Measurements from ENCODE around the gene PTPRA. TPM values are rescaled to one million over a fixed set of nuclear protein-coding genes. Genes with fewer than 3 reads are reported as not detected.

The PTPRA gene
- total and polyA plus RNA-seq, 8 donors, result 6.8 to 29.1 (median 18.2) TPM

DNA sequence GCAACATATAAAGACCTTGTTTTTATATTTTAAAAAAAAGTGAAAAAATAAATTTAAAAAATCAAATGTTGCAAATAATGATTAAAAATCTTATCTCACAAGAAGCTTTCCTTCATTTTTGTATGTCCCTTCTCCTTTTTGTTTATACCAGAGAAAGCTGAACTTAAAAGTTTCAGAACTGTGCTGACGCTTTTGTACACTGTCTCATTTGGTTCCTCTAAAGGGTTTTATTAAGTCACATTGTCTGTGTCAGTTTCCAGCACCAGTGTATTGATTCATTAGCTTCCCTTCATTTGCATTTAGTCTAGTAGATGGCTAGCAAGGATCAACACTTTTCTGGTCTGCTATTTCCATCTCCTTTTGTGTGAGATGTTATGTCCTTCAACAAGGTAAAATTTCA lies 39.5 kb upstream of the PTPRA start:
- 71 to 82% methylated on average over 1 of the region's 1 CpG for WGBS, 2 donors
- no peaks in the 10 kb centered on the region for H3K36me3 ChIP-seq

DNA sequence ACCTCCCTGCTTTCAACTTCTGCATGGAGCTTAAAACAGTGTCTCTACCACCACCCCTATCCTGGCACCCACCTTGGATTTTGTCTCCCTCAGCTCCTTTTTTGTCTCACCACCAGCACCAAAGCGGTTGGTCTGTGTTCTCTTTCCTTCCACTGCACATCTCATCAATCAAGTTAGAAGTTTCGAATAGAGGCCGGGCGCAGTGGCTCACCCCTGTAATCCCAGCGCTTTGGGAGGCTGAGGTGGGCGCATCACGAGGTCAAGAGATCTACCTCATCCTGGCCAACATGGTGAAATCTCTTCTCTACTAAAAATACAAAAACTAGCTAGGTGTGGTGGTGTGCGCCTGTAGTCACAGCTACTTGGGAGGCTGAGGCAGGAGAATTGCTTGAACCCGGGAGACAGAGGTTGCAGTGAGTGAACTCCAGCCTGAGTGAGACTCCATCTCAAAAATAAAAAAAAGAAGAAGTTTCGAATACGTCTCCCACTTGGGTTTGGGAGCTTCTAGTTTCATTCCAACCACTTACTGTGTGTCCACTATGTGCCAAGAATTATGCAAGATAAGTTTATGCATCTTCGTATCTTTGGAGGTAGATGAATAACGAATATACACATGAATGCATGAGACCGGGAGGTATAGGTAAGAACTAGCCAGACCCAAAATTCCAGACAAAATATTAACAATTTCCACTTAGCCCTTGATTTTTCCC lies 38.7 kb upstream of the PTPRA start:
- intact Hi-C loops (cut with DNase I), result no loop called here
- ATAC-seq, result no peak
- 87 to 94% methylated on average over 14 of the region's 14 CpGs for WGBS, 2 donors
- TF ChIP-seq, protein P1, sequence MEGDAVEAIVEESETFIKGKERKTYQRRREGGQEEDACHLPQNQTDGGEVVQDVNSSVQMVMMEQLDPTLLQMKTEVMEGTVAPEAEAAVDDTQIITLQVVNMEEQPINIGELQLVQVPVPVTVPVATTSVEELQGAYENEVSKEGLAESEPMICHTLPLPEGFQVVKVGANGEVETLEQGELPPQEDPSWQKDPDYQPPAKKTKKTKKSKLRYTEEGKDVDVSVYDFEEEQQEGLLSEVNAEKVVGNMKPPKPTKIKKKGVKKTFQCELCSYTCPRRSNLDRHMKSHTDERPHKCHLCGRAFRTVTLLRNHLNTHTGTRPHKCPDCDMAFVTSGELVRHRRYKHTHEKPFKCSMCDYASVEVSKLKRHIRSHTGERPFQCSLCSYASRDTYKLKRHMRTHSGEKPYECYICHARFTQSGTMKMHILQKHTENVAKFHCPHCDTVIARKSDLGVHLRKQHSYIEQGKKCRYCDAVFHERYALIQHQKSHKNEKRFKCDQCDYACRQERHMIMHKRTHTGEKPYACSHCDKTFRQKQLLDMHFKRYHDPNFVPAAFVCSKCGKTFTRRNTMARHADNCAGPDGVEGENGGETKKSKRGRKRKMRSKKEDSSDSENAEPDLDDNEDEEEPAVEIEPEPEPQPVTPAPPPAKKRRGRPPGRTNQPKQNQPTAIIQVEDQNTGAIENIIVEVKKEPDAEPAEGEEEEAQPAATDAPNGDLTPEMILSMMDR (IDR thresholded peaks at IDR 0.05), result no peak
- no peak overlapping the region for H3K4me3 ChIP-seq
- H3K36me3 ChIP-seq, result no peaks in the 10 kb centered on the region
- DNase-seq, result no peak
- no peaks in the 10 kb centered on the region for H3K27me3 ChIP-seq
- no peak overlapping the region for H3K27ac ChIP-seq
- FAIRE-seq, result no peak
- H3K9me3 ChIP-seq, result no peaks in the 10 kb centered on the region
- peaks cover 0 to under 1% (median 0%) of the 10 kb centered on the region in 3 donors for H3K4me1 ChIP-seq

More for the DNA sequence above, 39.5 kb upstream of the PTPRA start:
- intact Hi-C loops (cut with DNase I), result no loop called here
- Histone ChIP-seq H3K4me1 (no peaks in the 10 kb centered on the region), H3K4me3 (no peak overlapping the region), H3K27ac (no peak overlapping the region), H3K9me3 (no peaks in the 10 kb centered on the region), H3K27me3 (no peaks in the 10 kb centered on the region)
- DNase-seq (no peak), FAIRE-seq (no peak), ATAC-seq (no peak)
- TF ChIP-seq, protein P1 (IDR thresholded peaks at IDR 0.05), result no peak

DNA sequence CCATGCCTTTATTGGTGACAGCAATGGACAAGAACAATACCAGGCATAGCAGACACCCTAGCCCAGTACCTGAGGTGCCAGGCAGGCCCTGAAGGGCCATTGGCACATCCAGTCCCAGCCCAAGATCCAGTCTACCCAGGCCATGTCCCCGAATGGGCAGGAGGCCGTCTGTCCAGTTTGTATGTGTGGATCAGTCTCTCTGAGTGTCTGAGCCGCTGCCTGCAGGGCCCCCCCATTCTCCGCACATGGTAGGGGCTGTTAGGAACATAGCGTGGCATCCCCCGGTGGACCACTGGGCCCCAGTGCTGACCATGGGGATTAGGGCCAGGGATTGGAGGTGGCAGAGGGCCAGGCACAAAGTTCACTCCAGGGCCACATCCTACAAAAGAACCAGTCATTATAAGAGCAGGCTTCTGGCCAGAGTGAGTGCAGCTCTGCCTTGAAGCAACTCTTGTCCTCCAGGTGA lies 37.9 kb upstream of the PTPRA start:
- Histone ChIP-seq H3K4me3 (no peak overlapping the region), H3K27ac (no peak overlapping the region), H3K4me1 (peaks cover 0 to 6% (median 2%) of the 10 kb centered on the region in 3 donors), H3K27me3 (no peaks in the 10 kb centered on the region), H3K36me3 (no peaks in the 10 kb centered on the region), H3K9me3 (no peaks in the 10 kb centered on the region)
- WGBS, 2 donors, result 87 to 91% methylated on average over 6 of the region's 6 CpGs
- intact Hi-C loops (cut with DNase I), result no loop called here
- FAIRE-seq, result no peak
- no peak for ATAC-seq
- no peak for DNase-seq
- TF ChIP-seq, protein P1 (IDR thresholded peaks at IDR 0.05), result no peak

DNA sequence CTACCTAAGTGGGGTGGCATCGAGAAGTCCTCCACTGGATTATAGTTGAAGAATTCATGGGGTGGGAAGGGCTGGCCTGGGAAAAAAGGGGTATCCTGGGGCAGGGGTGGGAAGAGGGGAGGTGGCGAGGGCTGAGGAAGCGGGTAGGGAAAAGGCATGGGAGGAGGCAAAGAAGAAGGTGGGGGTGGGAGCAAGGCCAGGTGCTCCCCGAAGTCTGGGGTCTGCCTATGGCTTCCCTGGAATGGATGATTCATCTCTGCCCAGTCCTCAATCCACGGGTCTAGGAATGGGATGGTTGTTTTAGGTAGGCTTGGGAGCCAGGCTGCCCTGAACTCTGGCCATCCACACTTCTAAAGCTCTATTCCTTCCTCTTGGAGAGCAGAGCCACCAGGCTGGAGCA lies 37.2 kb upstream of the PTPRA start:
- no peak for ATAC-seq
- no peak overlapping the region for H3K27ac ChIP-seq
- peaks cover 0 to 6% (median 2%) of the 10 kb centered on the region in 3 donors for H3K4me1 ChIP-seq
- H3K9me3 ChIP-seq, result no peaks in the 10 kb centered on the region
- WGBS, 2 donors, result 82 to 89% methylated on average over 5 of the region's 5 CpGs
- no peak for DNase-seq
- no peaks in the 10 kb centered on the region for H3K36me3 ChIP-seq
- intact Hi-C loops (cut with DNase I), result no loop called here
- no peak overlapping the region for H3K4me3 ChIP-seq
- TF ChIP-seq, protein P1 (IDR thresholded peaks at IDR 0.05), result no peak
- FAIRE-seq, result no peak
- no peaks in the 10 kb centered on the region for H3K27me3 ChIP-seq

Measured in pancreas (tissue), 10 donors.